ENCODE results near the gene DUSP8.
A peak's percentile ranks its signal among the peaks of the same experiment; 100 is the strongest.
"Not testable (repeated sequence)": the region's sequence is repeated elsewhere in the genome, so short reads cannot be mapped to it uniquely, and the experiment has no call there.

The DUSP8 gene

GRCh38 chr11:1516273-1517067, 55.6 kb downstream of the DUSP8 start:
- TF ChIP-seq, protein P1, sequence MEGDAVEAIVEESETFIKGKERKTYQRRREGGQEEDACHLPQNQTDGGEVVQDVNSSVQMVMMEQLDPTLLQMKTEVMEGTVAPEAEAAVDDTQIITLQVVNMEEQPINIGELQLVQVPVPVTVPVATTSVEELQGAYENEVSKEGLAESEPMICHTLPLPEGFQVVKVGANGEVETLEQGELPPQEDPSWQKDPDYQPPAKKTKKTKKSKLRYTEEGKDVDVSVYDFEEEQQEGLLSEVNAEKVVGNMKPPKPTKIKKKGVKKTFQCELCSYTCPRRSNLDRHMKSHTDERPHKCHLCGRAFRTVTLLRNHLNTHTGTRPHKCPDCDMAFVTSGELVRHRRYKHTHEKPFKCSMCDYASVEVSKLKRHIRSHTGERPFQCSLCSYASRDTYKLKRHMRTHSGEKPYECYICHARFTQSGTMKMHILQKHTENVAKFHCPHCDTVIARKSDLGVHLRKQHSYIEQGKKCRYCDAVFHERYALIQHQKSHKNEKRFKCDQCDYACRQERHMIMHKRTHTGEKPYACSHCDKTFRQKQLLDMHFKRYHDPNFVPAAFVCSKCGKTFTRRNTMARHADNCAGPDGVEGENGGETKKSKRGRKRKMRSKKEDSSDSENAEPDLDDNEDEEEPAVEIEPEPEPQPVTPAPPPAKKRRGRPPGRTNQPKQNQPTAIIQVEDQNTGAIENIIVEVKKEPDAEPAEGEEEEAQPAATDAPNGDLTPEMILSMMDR (conservative IDR thresholded peaks at IDR 0.05), result no peak
- no peak for TF ChIP-seq ZFX (IDR thresholded peaks at IDR 0.05)
- no peak overlapping the region for H3K27ac ChIP-seq

GRCh38 chr11:1515082-1516060, 56.7 kb downstream of the DUSP8 start:
- peak overlapping the region; percentile 7 for H3K27ac ChIP-seq
- TF ChIP-seq ZFX (IDR thresholded peaks at IDR 0.05), result no peak
- TF ChIP-seq, protein P1 (conservative IDR thresholded peaks at IDR 0.05), result peak; percentile 98

GRCh38 chr11:1514336-1515061, 57.6 kb downstream of the DUSP8 start:
- TF ChIP-seq ZFX (IDR thresholded peaks at IDR 0.05), result no peak
- TF ChIP-seq, protein P1 (conservative IDR thresholded peaks at IDR 0.05), result no peak
- no peak overlapping the region for H3K27ac ChIP-seq

GRCh38 chr11:1513326-1514296, 58.5 kb downstream of the DUSP8 start:
- TF ChIP-seq, protein P1 (conservative IDR thresholded peaks at IDR 0.05), result no peak
- no peak for TF ChIP-seq ZFX (IDR thresholded peaks at IDR 0.05)
- no peak overlapping the region for H3K27ac ChIP-seq

DNA sequence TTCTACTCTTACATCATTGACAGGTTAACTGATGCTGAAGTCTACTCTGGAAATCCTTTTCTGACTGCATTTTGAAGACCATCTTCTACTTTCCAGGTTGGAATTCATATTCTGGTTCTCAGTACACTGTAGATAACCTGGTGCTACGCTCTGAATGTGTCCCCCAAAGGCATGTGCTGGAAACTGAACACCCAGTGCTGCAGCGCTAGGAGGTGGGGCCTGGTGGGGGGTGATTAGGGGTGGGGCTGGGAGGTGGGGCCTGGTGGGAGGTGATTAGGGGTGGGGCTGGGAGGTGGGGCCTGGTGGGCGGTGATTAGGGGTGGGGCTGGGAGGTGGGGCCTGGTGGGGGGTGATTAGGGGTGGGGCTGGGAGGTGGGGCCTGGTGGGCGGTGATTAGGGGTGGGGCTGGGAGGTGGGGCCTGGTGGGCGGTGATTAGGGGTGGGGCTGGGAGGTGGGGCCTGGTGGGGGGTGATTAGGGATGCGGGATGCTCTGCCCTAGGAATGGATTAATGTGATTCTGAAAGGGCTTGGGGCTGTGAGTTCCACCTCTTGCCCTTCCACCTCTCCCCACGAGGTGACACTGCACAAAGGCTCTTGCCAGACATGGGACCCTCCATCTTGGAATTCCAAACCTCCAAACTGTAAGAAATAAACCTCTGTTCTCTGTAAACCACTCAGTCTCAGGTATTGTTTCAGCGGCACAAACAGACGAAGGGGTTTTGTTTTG, 59.4 kb downstream of the DUSP8 start:
- H3K27ac ChIP-seq, result not testable (repeated sequence)

GRCh38 chr11:1511937-1512496, 60.1 kb downstream of the DUSP8 start:
- H3K27ac ChIP-seq, result no peak overlapping the region
- TF ChIP-seq, protein P1 (conservative IDR thresholded peaks at IDR 0.05), result no peak
- no peak for TF ChIP-seq ZFX (IDR thresholded peaks at IDR 0.05)

Measured in C4-2B (cell line).